Measurements from ENCODE around the gene FHIT.

Gene FHIT

GRCh38 chr3:60102154-60102553 lies 1149.1 kb downstream of the FHIT start:
- no peak for DNase-seq (ENCODE audit: low spot score)

- DNase-seq (ENCODE audit: low spot score): no peak
These were observed 1149.6 kb downstream of the FHIT start for GRCh38 chr3:60101621-60102020.

GRCh38 chr3:60096403-60096802 lies 1154.8 kb downstream of the FHIT start:
- no peak for DNase-seq (ENCODE audit: low spot score)

- DNase-seq (ENCODE audit: low spot score): no peak
These were observed 1155.3 kb downstream of the FHIT start for GRCh38 chr3:60095930-60096329.

- DNase-seq (ENCODE audit: low spot score): no peak
These were observed 1155.7 kb downstream of the FHIT start for GRCh38 chr3:60095516-60095915.

- no peak for DNase-seq (ENCODE audit: low spot score)
These were observed 1156.8 kb downstream of the FHIT start for GRCh38 chr3:60094392-60094947.

GRCh38 chr3:60090548-60090947 lies 1160.7 kb downstream of the FHIT start:
- no peak for DNase-seq (ENCODE audit: low spot score)

GRCh38 chr3:60086811-60087210 lies 1164.4 kb downstream of the FHIT start:
- peak; percentile 47 for DNase-seq (ENCODE audit: low spot score)

- DNase-seq (ENCODE audit: low spot score): no peak
These were observed 1165.6 kb downstream of the FHIT start for GRCh38 chr3:60085649-60086048.

- DNase-seq (ENCODE audit: low spot score): peak; percentile 5
These were observed 1169.7 kb downstream of the FHIT start for GRCh38 chr3:60081381-60082095.

GRCh38 chr3:60080648-60081047 lies 1170.6 kb downstream of the FHIT start:
- DNase-seq (ENCODE audit: low spot score): no peak

GRCh38 chr3:60079076-60079475 lies 1172.2 kb downstream of the FHIT start:
- no peak for DNase-seq (ENCODE audit: low spot score)

- DNase-seq (ENCODE audit: low spot score): no peak
These were observed 1174.9 kb downstream of the FHIT start for GRCh38 chr3:60076331-60076730.

GRCh38 chr3:60073942-60074341 lies 1177.3 kb downstream of the FHIT start:
- DNase-seq (ENCODE audit: low spot score): no peak

GRCh38 chr3:60073228-60073627 lies 1178.0 kb downstream of the FHIT start:
- no peak for DNase-seq (ENCODE audit: low spot score)

GRCh38 chr3:60070366-60070765 lies 1180.9 kb downstream of the FHIT start:
- DNase-seq (ENCODE audit: low spot score): no peak

- DNase-seq (ENCODE audit: low spot score): no peak
These were observed 1185.9 kb downstream of the FHIT start for GRCh38 chr3:60065227-60065868.

GRCh38 chr3:60064210-60065178 lies 1186.8 kb downstream of the FHIT start:
- peak; percentile 48 for DNase-seq (ENCODE audit: low spot score)

- no peak for DNase-seq (ENCODE audit: low spot score)
These were observed 1194.8 kb downstream of the FHIT start for GRCh38 chr3:60056404-60056803.

GRCh38 chr3:60055765-60056164 lies 1195.5 kb downstream of the FHIT start:
- peak; percentile 9 for DNase-seq (ENCODE audit: low spot score)

- peak; percentile 47 for DNase-seq (ENCODE audit: low spot score)
These were observed 1197.6 kb downstream of the FHIT start for GRCh38 chr3:60053526-60054265.

GRCh38 chr3:60048447-60048848 lies 1202.8 kb downstream of the FHIT start:
- DNase-seq (ENCODE audit: low spot score): no peak
